Measurements from ENCODE around the gene TEKT1. TPM values are rescaled to one million over a fixed set of nuclear protein-coding genes. Genes with fewer than 3 reads are reported as not detected.
"Not testable (repeated sequence)": the region's sequence is repeated elsewhere in the genome, so short reads cannot be mapped to it uniquely, and the experiment has no call there.

Gene TEKT1
- total and polyA plus RNA-seq, 2 experiments from 2014 or later = not detected

DNA sequence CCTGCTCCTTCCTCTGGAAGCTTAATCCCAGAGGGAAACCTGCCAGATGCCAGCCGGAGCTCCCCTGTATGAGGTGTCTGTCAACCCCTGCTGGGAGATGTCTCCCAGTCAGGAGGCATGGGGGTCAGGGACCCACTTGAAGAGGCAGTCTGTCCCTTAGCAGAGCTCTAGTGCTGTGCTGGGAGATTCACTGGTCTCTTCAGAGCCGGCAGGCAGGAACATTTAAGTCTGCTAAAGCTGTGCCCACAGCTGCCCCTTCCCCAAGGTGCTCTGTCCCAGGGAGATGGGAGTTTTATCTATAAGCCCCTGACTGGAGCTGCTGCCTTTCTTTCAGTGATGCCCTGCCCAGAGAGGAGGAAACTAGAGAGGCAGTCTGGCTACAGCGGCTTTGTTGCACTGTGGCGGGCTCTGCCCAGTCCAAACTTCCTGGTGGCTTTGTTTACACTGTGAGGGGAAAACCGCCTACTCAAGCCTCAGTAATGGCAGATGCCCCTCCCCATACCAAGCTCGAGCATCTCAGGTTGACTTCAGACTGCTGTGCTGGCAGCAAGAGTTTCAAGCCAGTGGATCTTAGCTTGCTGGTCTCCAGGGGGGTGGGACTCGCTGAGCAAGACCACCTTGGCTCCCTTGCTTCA lies 17.1 kb upstream of the TEKT1 start:
- H3K36me3 Mint-ChIP-seq (ENCODE audit: low read depth); H4K20me1 ChIP-seq (replicated peaks; ENCODE audit: insufficient read depth); H3K27ac ChIP-seq (ENCODE audit: low read depth); DNase-seq (ENCODE audit: low spot score); H3K4me1 ChIP-seq (ENCODE audit: insufficient read depth); H2AFZ ChIP-seq; H3K27me3 Mint-ChIP-seq (ENCODE audit: insufficient read depth, low read depth, poor library complexity); H3K27me3 ChIP-seq (ENCODE audit: insufficient read depth); H3K4me1 Mint-ChIP-seq; H3F3A ChIP-seq (replicated peaks; ENCODE audit: low read depth); H3K9me2 ChIP-seq (ENCODE audit: insufficient read depth); H3K27ac Mint-ChIP-seq; ATAC-seq; H3K36me3 ChIP-seq (ENCODE audit: insufficient read depth); H3K9me3 Mint-ChIP-seq; H3K79me2 ChIP-seq (replicated peaks; ENCODE audit: insufficient read depth); H3K4me2 ChIP-seq; H3K4me3 Mint-ChIP-seq; H3K4me3 ChIP-seq: not testable (repeated sequence)

DNA sequence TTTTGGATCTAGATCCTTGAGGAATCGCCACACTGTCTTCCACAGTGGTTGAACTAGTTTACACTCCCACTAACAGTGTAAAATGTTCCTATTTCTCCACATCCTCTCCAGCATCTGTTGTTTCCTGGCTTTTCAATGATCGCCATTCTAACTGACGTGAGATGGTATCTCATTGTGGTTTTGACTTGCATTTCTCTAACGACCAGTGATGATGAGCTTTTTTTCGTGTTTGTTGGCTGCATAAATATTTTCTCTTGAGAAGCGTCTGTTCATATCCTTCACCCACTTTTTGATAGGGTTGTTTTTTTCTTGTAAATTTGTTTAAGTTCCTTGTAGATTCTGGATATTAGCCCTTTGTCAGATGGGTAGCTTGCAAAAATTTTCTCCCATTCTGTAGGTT lies 14.6 kb upstream of the TEKT1 start:
- not testable (repeated sequence) for H3K4me1 Mint-ChIP-seq; H3K4me3 Mint-ChIP-seq; H3K27ac Mint-ChIP-seq; H3K4me3 ChIP-seq; H3K36me3 ChIP-seq (ENCODE audit: insufficient read depth); ATAC-seq; H3F3A ChIP-seq (replicated peaks; ENCODE audit: low read depth); H3K79me2 ChIP-seq (replicated peaks; ENCODE audit: insufficient read depth); H3K36me3 Mint-ChIP-seq (ENCODE audit: low read depth); H3K27me3 Mint-ChIP-seq (ENCODE audit: insufficient read depth, low read depth, poor library complexity); H3K27ac ChIP-seq (ENCODE audit: low read depth); H3K4me1 ChIP-seq (ENCODE audit: insufficient read depth); H3K9me3 Mint-ChIP-seq; DNase-seq (ENCODE audit: low spot score); H3K27me3 ChIP-seq (ENCODE audit: insufficient read depth); H2AFZ ChIP-seq; H4K20me1 ChIP-seq (replicated peaks; ENCODE audit: insufficient read depth); H3K9me2 ChIP-seq (ENCODE audit: insufficient read depth); H3K4me2 ChIP-seq

DNA sequence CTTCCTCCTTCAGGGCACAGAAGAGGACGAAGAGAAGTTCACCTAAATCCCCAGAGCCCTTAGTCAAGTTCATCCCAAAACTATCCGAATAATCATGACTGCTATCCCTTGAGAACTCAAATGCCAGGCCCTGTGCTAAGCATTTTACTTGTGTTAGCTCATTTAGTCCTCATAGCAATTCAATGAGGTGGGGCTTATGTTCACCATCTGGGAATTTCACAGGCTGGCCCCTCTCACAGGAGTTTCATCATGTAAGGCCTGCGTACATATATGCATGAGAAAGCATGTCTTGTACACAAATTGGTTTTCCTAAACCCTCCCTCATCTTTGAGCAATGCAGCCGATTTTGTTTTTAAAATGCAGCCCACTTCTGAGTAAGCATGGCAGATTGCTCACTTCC lies 12.9 kb upstream of the TEKT1 start:
- H3K4me3 Mint-ChIP-seq; H3F3A ChIP-seq (replicated peaks; ENCODE audit: low read depth); ATAC-seq; H3K36me3 Mint-ChIP-seq (ENCODE audit: low read depth); H2AFZ ChIP-seq; H3K27me3 Mint-ChIP-seq (ENCODE audit: insufficient read depth, low read depth, poor library complexity); H3K79me2 ChIP-seq (replicated peaks; ENCODE audit: insufficient read depth); H3K9me2 ChIP-seq (ENCODE audit: insufficient read depth); H3K27ac ChIP-seq (ENCODE audit: low read depth); H3K4me3 ChIP-seq; H3K4me1 Mint-ChIP-seq; H3K27ac Mint-ChIP-seq; H3K9me3 Mint-ChIP-seq; H3K27me3 ChIP-seq (ENCODE audit: insufficient read depth); H3K4me2 ChIP-seq; H4K20me1 ChIP-seq (replicated peaks; ENCODE audit: insufficient read depth); H3K4me1 ChIP-seq (ENCODE audit: insufficient read depth); H3K36me3 ChIP-seq (ENCODE audit: insufficient read depth); DNase-seq (ENCODE audit: low spot score): not testable (repeated sequence)

DNA sequence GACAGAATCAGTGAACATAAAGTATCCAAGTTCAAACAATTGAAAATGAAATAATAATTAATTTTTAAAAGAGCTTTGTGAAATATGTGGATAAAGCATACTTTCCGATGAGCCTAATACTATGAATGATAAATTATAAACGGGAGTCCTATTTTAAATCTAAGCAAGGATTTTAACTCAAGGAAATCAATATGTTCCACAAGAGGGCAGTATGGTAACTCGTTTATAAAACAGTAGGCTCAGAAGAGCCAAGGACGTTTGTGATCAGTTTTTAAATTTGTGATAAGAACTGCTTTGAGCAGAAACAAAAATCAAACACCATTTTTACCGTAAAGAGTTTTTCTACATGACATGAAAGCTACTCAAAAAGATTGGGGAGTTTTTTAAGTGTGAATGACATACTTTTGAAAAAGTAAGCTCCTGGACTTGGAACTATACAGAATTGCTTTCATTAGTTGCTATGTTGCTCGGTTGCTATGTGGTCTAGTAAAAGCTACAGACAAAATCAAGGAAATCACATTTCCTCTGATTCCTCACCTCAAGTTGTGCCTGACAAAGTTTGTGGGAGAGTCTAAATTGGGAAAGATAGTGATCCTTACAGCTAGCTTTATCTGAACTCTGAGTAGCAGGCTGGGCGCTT lies 11.8 kb upstream of the TEKT1 start:
- no peaks in the 10 kb centered on the region for H3K9me2 ChIP-seq (ENCODE audit: insufficient read depth)
- Mint-ChIP-seq H3K27me3 (ENCODE audit: insufficient read depth, low read depth, poor library complexity) (peaks cover 5% of the 10 kb centered on the region), H3K27ac (no peak overlapping the region), H3K4me1 (no peaks in the 10 kb centered on the region), H3K9me3 (no peaks in the 10 kb centered on the region), H3K4me3 (no peak overlapping the region), H3K36me3 (ENCODE audit: low read depth) (no peaks in the 10 kb centered on the region)
- TF ChIP-seq, protein P1, sequence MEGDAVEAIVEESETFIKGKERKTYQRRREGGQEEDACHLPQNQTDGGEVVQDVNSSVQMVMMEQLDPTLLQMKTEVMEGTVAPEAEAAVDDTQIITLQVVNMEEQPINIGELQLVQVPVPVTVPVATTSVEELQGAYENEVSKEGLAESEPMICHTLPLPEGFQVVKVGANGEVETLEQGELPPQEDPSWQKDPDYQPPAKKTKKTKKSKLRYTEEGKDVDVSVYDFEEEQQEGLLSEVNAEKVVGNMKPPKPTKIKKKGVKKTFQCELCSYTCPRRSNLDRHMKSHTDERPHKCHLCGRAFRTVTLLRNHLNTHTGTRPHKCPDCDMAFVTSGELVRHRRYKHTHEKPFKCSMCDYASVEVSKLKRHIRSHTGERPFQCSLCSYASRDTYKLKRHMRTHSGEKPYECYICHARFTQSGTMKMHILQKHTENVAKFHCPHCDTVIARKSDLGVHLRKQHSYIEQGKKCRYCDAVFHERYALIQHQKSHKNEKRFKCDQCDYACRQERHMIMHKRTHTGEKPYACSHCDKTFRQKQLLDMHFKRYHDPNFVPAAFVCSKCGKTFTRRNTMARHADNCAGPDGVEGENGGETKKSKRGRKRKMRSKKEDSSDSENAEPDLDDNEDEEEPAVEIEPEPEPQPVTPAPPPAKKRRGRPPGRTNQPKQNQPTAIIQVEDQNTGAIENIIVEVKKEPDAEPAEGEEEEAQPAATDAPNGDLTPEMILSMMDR (conservative IDR thresholded peaks at IDR 0.05; ENCODE audit: low read depth in 2 of 2) = peak; percentile 56 to 73
- TF ChIP-seq, protein P2, sequence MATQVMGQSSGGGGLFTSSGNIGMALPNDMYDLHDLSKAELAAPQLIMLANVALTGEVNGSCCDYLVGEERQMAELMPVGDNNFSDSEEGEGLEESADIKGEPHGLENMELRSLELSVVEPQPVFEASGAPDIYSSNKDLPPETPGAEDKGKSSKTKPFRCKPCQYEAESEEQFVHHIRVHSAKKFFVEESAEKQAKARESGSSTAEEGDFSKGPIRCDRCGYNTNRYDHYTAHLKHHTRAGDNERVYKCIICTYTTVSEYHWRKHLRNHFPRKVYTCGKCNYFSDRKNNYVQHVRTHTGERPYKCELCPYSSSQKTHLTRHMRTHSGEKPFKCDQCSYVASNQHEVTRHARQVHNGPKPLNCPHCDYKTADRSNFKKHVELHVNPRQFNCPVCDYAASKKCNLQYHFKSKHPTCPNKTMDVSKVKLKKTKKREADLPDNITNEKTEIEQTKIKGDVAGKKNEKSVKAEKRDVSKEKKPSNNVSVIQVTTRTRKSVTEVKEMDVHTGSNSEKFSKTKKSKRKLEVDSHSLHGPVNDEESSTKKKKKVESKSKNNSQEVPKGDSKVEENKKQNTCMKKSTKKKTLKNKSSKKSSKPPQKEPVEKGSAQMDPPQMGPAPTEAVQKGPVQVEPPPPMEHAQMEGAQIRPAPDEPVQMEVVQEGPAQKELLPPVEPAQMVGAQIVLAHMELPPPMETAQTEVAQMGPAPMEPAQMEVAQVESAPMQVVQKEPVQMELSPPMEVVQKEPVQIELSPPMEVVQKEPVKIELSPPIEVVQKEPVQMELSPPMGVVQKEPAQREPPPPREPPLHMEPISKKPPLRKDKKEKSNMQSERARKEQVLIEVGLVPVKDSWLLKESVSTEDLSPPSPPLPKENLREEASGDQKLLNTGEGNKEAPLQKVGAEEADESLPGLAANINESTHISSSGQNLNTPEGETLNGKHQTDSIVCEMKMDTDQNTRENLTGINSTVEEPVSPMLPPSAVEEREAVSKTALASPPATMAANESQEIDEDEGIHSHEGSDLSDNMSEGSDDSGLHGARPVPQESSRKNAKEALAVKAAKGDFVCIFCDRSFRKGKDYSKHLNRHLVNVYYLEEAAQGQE (IDR thresholded peaks at IDR 0.05; ENCODE audit: unreplicated experiment) = no peak
- no peak overlapping the region for H3K27ac ChIP-seq (ENCODE audit: low read depth)
- H3K4me1 ChIP-seq (ENCODE audit: insufficient read depth) = no peaks in the 10 kb centered on the region
- H3K4me3 ChIP-seq = no peak overlapping the region
- H3K4me2 ChIP-seq = no peak overlapping the region
- peaks cover 7% of the 10 kb centered on the region; the same call in 1 of the 2 replicates for H3K27me3 ChIP-seq (ENCODE audit: insufficient read depth)
- H3K36me3 ChIP-seq (ENCODE audit: insufficient read depth) = no peaks in the 10 kb centered on the region
- H4K20me1 ChIP-seq (replicated peaks; ENCODE audit: insufficient read depth) = no peaks in the 10 kb centered on the region
- peak; percentile 80 for DNase-seq (ENCODE audit: low spot score)
- ATAC-seq = peak; percentile 43; the same call in 2 of the 3 replicates
- no peaks in the 10 kb centered on the region for H3K79me2 ChIP-seq (replicated peaks; ENCODE audit: insufficient read depth)
- H3F3A ChIP-seq (replicated peaks; ENCODE audit: low read depth) = no peaks in the 10 kb centered on the region
- H2AFZ ChIP-seq = no peak overlapping the region

Data from GM23338 (cell line).